SH-SY5Y (cell line): Measurements from ENCODE around the gene ZNF787.

Experiments used
- GATA2 ChIP-seq: IDR thresholded peaks from 2 replicates; pipeline ENCODE4 v1.6.1; 2011; ENCODE audit warnings: mild to moderate bottlenecking, low read depth, low read length
- GATA3 ChIP-seq: IDR thresholded peaks from 2 replicates; pipeline ENCODE4 v1.6.1; 2011; ENCODE audit warnings: low read depth, mild to moderate bottlenecking, low read length, moderate library complexity

DNA sequence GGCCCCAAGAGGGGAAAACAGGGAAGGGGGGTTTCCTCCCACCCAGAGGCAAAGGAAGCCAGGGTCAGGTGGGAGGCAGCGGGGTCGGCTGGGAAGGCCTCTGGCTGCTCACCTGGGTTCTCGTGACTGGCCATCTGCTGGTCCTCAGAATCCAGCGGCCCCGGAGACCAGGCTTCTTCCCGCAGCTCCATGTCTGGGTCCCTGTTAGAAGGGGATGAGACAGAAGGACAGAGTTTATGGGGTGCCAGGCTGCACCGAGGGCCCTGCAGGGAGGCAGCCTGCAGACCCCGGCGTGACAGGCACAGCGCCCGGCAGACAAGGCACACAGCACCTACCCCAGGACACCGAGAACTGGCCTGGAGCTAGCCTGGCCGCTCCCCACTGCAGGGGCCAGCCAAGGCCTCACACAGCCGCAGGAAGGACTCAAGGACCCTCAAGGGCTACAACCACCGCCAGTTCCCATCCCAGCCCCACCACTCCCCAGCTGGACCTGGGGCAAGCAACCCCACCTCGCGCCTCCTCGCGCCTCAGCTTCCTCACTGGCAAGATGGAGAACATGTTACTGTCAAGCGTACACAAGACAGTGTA is 18.0 kb downstream of the ZNF787 start:
- no peak for TF ChIP-seq GATA2
- TF ChIP-seq GATA3: no peak
